GM18907 (cell line): ENCODE data around the gene FAM193A.
"Not testable (repeated sequence)": the region's sequence is repeated elsewhere in the genome, so short reads cannot be mapped to it uniquely, and the experiment has no call there.

ENCODE experiments used
- ATAC-seq: cut with Tn5 transposase; IDR thresholded peaks from one replicate; pipeline ENCODE4 v1.9.1; 2021; ENCODE audit warnings: mild to moderate bottlenecking, moderate library complexity; ENCODE audit not compliant: unreplicated experiment

The FAM193A gene

DNA sequence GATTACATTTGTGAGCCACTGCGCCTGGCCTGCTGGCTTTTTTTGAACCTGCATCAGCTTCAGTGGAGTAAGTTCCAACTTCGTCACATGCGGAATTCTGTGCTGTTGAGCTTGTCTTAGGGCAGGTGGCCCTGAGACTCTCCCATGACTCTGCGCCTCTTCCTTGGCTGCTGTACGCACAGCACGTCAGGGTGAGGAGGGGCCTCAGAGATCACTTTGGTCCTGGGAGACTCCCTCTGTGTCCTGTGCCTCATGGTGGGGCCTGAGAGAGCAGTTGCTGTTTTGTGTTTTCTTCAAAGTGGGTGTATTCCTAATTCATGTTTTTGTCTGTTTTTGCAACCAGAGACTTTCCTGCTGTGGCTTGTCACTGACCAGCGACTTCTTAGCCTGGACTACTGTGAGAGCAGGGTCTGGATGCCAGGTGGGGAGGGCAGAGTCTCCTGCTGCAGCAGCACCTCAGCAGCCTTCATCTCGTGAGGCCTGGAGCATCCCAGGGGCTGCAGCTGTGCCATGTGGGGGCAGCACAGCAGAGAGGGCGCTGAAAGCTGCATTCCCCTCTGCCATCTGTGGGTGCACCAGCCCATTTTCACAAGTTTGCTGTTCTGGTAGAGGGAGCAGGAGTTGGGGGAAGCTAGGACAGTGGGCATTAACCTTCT, 111.8 kb downstream of the FAM193A start:
- ATAC-seq: no peak

DNA sequence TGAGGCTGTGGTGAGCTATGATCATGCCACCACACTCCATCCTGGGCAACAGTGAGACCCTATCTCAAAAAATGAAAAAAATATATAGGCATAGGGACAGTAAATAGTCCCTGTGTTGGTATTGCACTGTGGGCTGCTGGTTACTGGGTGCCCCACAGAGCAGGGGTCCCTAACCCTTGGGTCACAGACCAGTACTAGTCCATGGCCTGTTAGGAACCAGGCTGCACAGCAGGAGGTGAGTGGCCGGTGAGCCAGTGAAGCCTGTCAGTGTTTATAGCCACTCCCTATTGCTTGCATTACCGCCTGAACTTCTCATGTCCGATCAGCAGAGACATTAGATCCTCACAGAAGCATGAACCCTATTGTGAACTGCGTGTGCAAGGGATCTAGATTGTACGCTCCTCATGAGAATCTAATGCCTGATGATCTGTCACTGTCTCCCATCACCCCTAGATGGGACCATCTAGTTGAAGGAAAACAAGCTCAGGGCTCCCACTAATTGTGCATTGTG, 113.2 kb downstream of the FAM193A start:
- ATAC-seq: no peak

- ATAC-seq: no peak
Observed at GRCh38 chr4:2650276-2650675, 113.8 kb downstream of the FAM193A start.

DNA sequence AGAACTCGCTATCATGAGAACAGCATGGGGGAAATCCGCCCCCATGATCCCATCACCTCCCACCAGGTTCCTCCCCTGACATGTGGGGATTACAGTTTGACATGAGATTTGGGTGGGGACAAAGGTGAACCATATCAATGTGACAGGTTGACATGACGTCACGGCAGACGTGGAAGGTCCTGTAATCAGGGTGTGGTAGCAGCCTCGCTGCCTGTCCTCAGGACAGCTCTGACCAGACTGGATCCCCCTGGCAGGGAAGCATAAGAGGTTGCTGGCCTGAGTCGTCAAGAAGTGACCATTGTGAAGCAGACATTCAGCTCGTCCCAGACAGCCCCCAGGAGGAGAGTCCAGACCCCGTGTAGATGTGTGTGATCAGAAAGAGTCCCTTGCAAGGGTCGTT, 115.1 kb downstream of the FAM193A start:
- no peak for ATAC-seq

- ATAC-seq: no peak
Observed at GRCh38 chr4:2651998-2652397, 115.6 kb downstream of the FAM193A start.

- no peak for ATAC-seq
Observed at GRCh38 chr4:2652415-2653160, 116.1 kb downstream of the FAM193A start.

DNA sequence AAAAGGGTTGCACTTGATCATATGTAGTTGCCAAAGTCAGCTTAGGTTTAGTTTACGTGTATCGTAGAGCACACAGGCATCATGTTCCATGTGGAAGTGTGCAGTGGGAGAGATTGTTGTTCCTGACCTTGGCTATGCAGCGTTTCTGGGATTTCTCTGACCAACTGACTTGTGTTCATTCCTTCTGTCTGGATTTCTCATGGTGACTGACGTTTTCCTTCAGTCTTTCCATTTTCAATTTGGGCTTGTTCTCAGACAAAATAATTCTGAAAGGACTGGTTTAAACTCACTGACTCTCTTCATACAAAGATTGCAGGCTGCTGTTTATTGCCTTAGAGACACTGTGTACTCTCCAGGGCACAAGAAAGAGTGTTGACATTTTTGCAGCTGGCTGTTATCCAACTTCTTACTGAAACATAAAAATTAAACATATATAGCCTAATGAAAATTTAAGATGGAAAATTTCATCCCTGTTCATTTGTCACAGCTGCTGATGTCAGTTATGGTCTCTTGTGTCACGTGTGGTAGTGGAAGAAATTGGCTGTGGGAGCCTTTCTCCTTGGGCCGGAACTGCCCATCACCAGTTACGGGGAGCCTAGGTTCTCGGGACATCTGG, 124.3 kb downstream of the FAM193A start:
- ATAC-seq: no peak

GRCh38 chr4:2662598-2662997, 126.2 kb downstream of the FAM193A start:
- no peak for ATAC-seq

DNA sequence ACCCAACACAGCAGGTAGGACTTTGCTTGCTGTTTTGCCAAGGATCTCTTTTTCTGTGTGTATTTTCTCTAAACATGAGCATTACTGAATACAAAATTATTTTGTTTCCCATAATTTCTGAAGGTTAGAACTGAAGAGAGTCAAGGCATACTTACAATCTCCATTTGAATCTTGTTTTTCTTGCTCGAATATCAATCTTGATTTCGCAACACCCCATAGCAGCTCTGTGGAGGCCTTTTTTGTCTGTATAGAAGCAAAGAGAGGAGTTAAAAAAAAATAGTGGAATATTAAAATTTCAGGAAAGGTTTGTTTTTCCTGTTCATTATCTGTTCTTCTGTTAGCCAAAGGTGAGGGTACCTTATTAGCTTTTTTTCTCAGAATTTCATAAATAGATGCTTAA, 126.8 kb downstream of the FAM193A start:
- ATAC-seq: no peak

GRCh38 chr4:2666722-2667247, 130.3 kb downstream of the FAM193A start:
- ATAC-seq: no peak

- no peak for ATAC-seq
Observed at GRCh38 chr4:2667428-2667827, 131.0 kb downstream of the FAM193A start.

GRCh38 chr4:2671267-2671895, 134.9 kb downstream of the FAM193A start:
- ATAC-seq: no peak

- ATAC-seq: no peak
Observed at GRCh38 chr4:2672082-2672481, 135.6 kb downstream of the FAM193A start.

DNA sequence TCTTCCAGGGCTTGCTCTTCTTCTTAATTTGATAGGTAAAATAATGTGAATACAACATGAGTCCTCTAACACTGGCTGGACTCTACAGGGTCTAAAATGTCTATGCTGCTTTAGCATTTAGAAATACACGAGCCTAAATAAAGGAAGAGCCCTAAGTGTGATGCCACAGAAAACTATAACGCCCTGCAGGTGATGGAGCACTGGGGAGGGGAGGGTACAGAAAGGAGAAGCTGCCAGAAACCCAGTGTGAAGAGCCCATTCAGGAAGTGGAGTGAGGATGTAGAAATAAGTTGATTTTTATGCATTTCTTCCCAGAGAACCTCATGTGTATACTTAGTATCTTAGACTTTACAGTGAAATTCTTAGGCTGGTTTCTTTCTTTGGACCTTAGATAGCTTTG, 136.3 kb downstream of the FAM193A start:
- no peak for ATAC-seq

- ATAC-seq: no peak
Observed at GRCh38 chr4:2673157-2673556, 136.7 kb downstream of the FAM193A start.

- ATAC-seq: not testable (repeated sequence)
Observed at GRCh38 chr4:2679762-2680161, 143.3 kb downstream of the FAM193A start.

- no peak for ATAC-seq
Observed at GRCh38 chr4:2684486-2684885, 148.0 kb downstream of the FAM193A start.

DNA sequence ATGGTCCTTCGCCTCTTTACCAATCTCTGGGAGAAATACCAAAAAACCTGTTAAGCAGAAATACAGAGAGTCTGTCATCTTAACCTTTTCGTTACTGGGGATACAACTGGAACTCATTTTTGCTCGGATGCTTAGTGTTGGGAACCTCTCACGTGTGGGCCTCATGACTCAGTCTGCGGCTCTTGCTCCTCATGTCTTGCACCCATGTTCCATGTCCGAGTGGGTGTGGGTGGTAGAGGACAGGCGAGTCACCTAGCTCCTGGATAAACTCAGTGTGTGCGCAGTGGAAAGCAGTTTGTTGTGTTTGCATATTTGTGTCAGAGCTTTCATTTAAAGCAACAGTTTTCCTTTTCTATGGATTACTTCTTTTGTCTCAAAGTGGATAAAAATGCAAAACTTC, 149.1 kb downstream of the FAM193A start:
- ATAC-seq: no peak

GRCh38 chr4:2686379-2687265, 150.2 kb downstream of the FAM193A start:
- ATAC-seq: no peak

DNA sequence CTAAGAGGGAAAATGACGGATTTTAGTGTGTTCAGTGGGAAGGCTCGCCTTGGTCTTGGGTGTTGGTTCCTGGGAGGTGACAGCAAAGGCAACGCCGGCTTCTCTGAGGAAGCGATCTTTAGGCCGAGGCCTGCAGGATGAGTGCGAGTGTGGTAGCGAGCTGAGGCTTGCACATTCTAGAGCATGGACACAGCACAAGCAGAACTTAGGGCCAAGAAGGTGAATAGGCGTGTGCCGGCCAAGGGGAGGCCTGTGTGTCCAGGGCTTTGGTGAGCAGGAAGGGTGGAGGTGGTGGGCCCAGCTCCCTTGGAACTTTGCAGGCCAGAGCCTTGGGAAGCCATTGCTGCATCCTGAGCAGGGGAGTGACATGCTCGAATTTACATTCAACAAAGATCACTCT, 151.8 kb downstream of the FAM193A start:
- no peak for ATAC-seq
